Measurements from ENCODE around the gene CAPS.

Gene CAPS

DNA sequence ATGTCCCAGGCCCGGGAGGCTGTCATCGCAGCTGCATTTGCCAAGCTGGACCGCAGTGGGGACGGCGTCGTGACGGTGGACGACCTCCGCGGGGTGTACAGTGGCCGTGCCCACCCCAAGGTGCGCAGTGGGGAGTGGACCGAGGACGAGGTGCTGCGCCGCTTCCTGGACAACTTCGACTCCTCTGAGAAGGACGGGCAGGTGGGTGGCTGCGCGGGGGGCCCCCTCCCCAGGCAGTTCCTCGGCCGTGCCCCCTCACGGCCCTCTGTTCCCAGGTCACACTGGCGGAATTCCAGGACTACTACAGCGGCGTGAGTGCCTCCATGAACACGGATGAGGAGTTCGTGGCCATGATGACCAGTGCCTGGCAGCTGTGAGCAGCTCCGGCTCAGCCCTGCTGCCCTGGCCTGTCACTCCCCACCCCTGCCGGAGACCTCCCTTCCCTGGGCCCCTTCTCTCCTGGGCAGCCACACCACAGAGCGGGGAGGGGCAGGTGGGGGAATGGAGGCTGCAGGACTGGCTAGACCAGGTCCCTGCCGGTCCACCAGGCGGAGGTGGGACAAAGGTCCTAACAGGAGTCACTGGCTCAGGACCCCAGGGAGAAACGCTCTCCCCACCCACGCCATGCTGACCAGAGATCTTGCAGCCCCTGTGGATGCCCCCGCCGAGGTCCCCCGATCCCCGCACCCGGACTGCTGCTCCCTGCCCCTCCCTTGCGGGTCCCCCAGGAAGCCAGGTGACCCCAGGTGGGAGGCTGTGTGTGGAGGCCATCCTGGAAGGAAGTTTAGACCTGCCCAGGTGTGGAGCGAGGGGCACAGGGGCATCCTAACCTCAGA is 1.1 kb downstream of the CAPS start:
- no peak for DNase-seq

DNA sequence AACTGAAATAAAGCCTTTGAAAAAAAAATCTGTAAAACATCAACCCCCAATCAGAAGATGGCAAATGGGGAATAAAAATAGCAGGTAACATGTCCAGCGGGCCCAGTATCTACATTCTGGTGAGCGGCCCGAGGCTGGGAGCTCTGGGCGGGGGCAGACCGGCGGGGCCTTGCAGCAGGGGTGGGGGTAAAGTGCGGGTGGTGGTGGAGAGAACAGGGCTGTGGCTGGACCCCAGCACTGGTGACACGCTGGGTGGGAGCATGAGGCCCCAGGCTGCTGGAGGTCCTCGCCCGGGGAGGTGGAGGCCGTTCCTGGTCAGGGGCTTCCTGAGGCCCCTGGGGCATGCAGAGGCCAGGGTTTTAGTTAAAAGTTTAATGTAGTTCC is 1.7 kb downstream of the CAPS start:
- DNase-seq, result no peak

DNA sequence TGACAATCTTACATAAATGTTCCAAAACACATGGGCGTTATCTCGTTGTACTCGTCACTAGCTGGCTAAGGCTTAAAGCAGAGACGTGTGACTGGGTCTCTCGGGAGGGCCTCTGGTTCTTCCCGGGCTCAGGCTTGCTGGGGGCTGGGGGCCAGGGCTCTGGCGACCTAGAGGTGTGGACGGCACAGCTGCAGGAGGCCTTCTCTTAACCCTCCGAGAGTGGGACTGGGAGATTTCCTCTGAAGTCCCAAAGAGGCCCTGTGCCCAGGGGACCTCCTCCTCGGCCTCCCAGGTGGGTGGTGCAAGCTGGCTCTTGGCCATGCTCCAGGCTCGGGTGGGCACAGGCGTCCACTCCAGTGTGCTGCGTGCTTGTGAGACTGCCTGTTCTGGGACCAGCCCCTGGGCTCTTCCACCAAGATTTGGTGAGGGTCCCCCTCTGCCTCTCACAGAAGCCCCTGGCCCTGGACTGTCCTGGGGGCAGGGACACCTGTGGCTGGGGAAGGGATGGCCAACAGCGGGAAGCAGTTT is 2.2 kb downstream of the CAPS start:
- no peak for DNase-seq

DNA sequence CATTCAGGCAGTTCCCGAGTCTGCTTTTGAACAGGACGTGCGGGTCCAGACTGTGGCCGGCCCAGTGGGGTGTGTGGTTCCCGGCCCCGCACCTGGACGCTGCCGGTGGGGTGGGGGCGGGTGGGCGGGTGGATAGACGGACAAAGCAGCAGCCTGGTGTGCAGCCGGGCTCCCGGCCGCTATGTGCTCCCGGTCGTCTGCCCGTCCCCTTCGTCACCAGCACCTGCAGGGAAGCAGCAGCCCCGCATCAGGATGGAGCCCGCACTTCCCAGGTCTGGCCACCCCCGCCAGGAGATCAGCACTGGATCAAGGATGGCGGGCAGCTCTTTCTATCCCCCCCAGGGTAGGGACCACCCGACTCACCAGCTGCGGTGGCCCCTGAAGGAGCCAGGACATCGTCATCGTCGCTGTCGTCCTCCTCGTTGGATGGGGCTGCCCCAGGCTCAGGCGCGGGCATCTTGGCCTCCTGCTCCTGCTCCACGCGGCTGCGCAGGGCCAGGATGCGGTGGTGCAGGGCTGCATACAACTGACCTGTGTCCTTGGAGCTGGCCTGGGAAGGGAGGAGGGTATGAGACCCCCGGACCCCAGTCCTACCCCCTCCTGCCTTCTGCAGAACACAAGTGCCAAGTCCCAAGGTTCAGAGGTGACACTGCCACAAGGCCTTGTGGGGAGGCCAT is 3.5 kb downstream of the CAPS start:
- DNase-seq, result no peak

DNA sequence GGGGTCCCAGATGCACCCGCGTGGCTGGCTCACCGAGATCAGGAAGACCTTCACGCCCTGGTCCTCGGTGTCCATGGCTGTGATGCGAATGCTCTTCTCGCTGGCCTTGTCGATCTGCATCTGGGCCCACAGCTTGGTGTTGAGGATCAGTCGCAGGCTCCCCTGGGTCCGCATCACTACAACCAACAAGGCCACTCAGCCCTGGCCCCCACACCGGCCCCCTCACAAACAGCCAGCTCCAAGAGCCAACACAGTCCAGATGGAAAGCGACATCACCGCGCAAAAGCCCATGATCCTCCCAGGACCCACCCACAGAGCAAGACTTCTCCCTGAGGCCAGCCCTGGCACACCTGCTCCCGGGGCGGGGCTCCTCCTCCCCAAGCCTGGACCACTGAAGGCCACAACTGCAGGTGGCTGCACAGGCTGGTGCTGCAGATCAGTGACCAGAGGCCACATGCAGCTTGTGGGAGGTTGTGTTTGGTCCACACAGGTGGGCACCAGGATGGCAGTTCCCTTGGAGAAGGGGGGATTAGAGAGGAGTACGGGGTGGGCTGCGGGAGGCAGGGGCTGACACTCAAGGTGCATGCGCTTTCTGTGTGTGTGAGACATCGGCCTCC is 4.5 kb downstream of the CAPS start:
- DNase-seq, result no peak

DNA sequence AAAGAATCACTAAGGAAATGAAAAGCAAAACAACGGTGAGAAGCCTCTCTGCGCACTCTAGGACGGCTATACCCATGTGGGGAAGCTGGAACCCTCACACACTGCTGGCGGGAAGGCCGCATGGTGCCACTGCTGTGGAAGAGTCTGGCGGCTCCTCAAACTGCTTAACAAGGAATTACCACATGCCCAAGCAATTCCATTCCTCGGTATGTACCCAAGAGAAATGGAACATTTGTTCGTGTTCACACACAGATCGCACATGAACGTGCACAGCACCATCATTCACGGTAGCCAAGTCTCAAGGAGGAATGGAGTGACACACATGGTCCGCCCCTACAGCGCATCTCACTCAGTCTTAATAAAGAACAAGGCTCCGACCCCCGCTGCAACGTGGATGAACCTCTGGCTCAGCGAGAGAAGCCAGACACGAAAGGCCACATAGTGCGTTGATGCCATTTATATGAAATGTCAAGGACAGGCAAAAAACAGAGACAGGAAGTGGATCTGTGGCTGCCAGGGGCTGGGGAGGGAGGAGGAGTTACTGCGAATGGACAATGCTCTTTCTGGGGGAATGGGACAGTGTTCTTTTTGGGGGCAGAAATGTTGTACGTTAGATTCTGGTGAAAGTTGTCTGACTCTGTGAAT is 7.6 kb downstream of the CAPS start:
- no peak for DNase-seq

DNA sequence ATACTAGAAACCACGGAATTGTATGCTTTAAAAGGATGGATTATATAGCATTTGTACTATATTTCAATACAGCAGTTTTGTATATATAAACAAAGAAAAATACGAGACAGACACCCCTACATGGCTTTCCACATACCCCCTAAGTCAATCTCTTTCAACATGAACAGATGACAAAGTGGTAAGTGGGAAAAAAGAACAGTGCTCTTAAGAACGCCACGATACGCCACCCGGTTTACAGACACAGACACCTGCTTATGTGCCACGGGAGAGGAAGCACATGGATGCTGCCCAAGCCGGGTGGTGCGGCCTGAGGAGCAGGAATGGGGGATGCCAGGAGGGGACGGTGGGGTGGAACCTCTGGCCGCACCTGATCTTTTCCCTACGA is 8.1 kb downstream of the CAPS start:
- DNase-seq, result no peak

DNA sequence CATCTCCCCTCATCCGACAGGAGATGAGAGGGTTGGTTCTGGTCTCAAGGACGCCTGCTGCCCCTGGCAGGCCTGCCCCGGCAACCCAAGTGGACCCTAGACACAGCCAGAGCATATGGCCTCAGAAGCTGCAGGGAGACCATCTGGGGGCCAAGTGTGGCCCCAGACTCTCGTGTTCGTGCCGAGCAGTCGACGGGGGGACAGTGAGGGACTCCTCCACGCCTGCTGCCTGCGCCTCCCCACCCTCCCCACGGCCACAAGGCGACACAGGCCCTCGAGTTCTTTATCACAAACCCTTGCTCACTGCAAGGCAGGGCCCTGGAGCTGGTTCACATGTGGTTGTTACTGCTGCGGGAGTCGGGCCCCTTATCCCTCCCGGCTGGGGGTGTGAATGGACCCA is 9.3 kb downstream of the CAPS start:
- no peak for DNase-seq

DNA sequence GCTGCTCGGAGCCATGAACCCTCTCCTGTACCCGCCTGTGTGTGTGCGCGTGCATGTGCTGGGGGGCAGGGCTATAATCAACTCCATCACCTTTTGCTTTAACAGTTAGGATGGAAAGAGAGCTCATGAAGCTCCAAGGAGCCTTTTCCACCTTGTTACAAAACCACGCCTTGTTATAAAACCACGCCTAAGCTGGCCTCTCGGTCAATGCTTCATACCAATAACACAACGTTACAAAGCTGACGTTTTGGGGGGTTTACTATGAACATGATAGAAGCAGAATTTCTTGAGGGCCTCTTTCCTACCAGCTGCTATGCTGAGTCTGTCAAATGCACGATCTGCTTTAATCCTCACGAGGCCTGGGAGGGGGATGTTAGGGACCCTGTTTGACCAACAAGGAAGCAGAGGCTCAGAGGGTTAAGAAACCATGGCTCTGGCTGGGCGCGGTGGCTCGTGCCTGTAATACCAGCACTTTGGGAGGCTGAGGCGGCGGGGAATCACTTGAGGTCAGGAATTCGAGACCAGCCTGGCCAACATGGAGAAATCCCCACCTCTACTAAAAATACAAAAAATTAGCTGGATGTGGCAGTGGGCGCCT is 11.9 kb downstream of the CAPS start:
- DNase-seq, result no peak

DNA sequence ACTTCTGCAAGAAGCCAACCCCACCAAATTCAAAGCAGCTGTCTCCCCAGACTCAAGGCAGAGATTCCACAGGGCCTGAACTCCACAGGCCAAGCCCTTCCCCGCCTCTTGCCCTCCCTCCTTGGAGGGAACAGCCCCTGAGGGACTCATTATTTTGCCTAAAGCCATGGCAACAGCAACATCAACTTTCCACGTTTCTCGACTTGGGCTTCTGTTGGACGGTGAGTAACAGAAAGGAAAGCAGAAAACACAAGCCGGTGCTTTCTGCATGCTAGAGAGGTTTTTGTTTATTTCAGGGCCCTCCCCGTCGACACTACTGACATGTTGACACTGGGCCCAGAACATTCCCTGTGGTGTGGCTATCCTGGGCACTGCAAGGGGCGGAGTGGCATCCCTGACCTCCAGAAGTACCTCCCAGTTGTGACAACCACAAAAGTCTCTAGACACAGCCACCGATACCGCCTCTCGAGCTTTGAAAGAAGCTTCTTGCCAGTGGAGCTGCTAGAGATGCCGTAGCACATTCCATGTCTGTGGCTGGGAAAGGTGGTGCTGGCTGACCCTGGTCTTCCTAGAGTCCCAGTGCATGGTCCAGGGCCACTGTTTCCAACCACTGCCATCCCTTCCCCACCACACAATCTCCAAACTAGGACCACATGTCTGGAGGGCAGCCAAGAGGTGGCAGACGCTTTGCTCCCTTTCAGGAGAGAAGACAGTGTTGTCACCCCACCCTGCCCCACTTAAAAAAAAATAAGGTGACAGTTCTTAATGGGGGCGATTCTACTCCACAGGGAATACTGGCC is 12.8 kb downstream of the CAPS start:
- DNase-seq, result no peak

DNA sequence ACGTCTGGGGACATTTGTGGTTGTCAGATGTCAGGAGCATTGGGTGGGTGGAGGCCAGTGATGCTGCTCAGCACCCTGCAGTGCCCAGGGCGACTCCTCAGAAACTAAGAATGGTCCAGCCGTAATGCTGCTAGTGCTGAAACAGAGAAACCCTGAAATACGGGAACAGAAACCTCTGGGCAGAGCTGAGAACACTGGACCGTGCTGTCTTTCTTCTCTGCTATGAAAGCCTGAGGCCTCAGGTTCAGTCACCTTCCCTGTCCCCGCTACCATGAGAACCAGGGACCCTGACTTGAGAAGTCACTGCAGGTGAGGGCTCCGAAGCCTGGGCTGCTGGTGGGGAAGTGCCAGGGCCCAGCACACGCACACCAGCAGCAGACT is 13.4 kb downstream of the CAPS start:
- DNase-seq, result no peak

DNA sequence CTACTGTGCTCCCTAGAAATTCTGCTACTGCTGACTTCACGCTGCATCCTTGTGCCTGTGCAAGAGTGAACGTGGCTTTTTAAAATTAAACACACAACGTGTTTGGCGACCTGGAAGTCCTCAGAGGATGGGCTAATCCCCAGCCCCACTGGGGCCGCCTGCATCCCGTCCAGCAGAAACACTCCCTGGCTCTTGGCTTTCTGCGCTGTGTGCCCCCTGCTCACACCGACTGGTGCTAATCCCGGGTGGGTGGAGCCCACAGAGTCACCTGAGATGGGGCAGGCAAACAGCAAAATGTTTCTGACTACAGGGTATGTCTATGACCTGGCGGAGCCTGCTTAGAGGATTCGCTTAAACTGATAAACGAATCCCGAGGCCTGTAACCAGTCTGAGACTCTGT is 15.1 kb downstream of the CAPS start:
- DNase-seq, result no peak

DNA sequence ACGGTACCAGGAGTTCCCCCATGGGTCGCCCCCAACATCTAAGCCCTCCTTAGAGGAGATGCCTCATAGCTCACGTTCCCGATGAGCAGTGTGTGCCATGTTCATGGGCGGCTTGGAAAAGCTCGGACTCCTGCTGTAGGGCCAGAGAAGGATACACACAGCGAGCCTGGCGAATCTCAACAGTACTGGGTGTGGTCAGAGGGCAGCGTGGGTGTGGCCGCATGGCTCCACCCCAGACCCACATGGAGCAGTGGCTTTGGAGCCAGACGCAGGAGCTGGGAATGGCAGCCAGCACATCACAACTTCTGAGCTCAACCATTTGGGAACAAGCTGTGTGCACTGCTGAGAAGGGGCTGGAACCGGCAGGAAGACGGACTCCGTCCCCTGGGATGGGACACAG is 15.6 kb downstream of the CAPS start:
- no peak for DNase-seq

DNA sequence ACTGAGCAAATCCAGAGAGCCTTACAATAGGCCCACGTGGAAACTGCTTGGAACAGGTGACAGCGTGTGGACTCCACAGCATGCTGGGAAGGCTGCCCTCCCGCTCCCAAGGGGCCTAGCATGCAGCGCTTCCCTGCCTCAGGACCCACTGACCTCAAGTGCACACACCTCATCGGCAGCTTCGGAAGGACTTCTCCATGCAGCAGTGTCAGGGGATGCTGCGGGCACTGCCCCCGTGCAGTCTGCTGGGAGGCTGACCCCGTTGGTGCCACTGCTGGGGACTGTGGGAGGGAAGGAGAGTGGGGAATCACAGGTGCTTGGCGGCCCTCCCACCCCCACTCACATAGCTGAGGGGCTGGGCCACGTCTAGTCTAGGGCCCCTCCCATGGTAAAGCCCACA is 17.2 kb downstream of the CAPS start:
- no peak for DNase-seq

DNA sequence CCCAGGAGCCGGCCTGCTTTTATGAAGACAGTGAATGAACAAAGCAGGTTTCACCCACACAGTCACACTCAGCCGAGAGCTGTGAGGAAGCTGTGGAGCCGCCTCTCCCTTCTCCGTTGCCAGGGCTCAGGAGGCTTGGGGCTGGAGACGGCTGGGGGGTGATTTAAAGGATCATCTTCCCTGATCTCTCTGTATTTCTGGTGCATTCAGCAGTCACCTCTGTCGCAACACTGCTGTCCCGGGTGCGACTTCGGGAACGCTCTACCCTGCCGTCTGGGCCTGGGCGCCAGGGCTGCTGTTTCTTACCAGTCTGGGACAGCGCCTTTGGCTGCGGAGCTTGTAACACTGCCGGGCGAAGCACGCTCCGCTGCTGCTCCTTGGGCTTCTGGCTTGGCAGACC is 18.1 kb downstream of the CAPS start:
- DNase-seq, result no peak

DNA sequence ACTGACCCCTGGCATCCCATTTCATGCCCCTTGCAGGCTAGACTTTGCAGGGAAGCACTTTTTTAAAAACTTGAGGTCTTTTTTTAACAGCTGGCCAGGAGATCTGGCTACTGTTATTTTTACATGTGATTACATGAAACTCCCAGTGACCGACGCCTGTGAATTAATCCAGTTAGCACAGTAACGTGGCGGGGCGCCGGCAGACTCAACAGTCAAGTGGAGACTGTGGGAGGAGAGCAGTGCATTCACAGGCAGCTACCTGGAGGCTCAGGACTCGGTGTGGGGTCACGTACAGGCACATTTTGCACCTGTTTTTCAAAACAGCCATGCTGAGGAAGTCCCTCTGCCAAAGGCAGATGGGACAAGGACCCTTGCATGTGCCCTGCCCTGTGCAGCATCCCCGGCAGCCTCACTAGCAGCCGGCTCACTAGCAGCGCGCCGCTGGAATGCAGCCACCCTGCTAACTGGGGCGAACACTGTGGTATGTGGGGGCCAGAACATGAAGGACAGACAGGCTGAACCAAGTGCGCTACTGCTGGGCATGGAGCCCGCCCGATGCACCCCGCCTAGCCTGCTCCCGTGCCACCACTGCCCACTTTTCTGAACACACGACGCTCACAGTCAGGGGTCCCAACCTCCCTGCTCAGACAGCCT is 18.7 kb downstream of the CAPS start:
- no peak for DNase-seq

DNA sequence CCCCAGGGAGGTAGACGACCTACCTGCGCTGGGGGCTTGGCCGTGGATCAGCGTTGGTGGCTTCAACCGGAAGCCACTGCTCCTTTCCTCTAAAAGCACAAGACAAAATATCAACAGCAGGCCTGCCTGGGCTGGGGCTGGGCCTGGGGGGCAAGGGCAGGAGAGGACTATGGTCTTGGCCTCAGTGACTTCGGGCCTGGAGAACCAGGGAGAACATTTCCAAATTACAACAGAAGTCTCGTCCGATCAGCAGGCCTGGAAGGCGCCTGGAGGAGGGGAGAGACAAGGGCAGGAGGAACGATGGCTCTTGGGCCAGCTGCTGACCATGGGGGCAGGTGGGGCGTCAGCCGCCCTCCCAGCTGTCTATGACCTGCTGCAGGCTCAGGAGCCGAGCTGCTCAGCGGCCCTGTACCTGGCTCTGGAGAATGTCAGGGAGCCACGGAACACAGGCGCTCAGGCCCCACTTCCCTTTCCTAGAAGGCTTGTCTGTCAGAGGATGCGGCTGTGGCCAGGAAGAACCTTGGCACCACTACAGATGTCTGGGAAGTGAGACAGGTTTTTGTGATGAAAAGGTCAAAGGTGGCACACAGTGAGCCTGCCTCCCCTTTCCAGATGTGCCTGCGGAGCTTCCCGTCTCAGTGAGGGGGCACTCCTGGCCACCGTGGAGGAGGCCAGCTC is 19.5 kb downstream of the CAPS start:
- DNase-seq, result no peak

DNA sequence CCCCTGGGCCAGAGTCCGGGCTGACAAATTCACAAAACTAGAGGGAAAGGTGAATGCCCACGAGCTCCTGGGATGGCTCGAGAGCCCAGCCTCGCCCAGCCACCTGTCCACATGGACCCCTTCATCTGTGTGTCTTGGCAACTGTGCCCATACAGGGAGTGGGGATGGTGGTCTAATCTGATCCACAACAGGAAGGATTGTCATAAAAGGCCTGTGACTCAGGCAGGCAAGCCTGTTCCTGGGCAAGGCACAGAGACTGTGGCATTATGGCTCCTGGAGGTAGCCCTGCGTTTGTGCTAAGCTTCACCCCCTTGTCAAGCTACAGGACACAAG is 20.0 kb downstream of the CAPS start:
- DNase-seq, result no peak

DNA sequence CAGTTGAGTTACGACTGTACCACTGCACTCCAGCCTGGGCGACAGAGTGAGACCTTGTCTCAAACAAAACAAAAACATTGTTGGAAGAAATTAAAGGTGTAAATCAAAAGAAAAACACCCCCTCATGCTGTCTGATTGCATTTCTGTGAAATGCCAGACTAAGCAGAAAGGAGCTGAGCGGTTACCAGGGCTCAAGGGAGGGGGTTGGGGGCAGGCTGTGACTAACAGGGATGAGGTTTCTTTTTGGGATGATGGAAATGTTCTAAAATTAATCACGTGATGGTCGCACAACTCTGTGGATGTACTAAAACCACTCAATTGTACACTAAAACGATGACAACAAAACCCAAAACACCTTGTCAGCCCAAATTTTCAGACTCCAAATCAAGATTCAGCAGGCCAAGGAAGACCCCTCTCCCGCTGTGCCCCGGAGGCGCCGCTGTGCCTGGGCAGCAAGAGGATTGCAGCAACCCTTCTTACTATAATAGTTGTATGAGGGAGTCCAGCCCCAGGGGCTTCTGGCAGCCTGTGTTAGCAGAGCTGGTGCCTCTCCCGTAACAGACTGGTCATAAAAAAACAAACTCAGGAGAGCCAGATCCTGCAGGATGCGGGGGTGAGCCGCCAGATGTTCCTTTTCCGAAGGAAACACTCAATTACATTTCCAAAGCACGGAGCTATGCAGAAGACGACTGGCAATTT is 20.9 kb downstream of the CAPS start:
- no peak for DNase-seq

DNA sequence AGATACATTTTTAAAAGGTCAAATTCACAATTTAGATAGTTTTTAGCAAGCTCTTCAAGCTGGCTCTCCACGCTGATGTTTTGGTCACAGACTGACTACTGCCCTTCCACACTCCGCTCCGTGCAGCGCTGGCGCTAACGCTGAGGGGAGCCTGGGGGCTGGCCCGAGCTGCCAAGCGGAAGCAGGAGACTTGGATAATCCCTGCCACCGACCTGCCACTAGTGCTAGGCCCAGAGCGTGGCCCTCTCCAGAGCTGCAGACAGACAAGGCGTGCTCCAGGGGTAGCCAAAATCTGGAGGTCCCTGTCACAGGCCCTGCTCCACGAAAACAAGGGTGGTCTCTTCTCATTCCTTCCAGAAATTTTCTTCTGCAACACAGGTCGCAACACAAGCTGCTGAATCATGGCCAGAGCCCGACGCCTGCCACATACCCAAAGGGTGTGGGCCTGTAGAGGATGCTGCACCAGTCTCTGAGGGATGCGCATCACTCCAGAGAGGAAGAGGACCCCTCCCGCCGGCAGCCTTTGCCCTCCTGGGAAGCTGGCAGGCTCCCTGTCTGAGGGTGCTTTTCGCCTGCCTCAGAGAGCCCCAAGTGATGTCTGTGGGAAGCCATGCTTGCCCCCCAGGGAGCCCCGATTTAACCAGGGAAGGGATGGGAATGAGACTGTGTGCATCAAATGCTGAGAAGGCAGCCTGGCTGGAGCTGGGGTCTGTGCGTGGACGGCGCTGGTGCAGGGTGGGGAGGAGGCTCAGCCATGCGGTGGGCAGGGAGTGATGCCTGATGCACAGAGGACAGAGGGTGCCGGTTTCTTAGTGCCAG is 21.6 kb downstream of the CAPS start:
- DNase-seq, result no peak
